22Rv1 (cell line): Measurements from ENCODE around the gene KSR2.
A peak's percentile ranks its signal among the peaks of the same experiment; 100 is the strongest.

ENCODE experiments used
- H3K27ac ChIP-seq: fragments of 450-650 bp; 2 replicates; pipeline ENCODE4 v1.5.1; 2017
- ZFX ChIP-seq: fragments of 450-650 bp; IDR thresholded peaks from 2 replicates; pipeline ENCODE4 v1.6.1; 2017; ENCODE audit warnings: antibody characterized with exemption, borderline replicate concordance
- TF ChIP-seq, protein P1 (sequence below): fragments of 450-650 bp; IDR thresholded peaks from 2 replicates; pipeline ENCODE4 v1.5.1; 2017; ENCODE audit warnings: mild to moderate bottlenecking

Gene KSR2

DNA sequence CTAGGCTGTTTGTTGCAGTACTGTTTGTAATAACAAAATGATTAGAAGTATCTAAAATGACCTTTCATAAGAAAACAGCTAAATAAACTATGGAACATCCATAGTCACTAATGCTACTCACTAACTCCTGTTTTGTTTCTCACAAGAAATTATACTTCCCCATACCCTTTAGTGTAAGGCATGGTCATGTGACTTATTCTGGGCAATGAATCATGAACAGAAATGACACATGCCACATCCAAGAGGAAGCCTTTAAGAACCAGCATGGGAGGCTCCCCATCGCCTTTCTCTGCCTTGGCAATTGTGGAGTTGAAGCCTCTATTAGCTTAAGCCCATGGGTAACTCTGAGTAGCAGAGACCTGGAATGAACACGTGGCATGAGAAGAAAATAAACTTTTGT lies 49.3 kb downstream of the KSR2 start:
- no peak overlapping the region for H3K27ac ChIP-seq

GRCh38 chr12:117914686-117915085 lies 54.1 kb downstream of the KSR2 start:
- no peak overlapping the region for H3K27ac ChIP-seq
- TF ChIP-seq ZFX: no peak
- TF ChIP-seq, protein P1, sequence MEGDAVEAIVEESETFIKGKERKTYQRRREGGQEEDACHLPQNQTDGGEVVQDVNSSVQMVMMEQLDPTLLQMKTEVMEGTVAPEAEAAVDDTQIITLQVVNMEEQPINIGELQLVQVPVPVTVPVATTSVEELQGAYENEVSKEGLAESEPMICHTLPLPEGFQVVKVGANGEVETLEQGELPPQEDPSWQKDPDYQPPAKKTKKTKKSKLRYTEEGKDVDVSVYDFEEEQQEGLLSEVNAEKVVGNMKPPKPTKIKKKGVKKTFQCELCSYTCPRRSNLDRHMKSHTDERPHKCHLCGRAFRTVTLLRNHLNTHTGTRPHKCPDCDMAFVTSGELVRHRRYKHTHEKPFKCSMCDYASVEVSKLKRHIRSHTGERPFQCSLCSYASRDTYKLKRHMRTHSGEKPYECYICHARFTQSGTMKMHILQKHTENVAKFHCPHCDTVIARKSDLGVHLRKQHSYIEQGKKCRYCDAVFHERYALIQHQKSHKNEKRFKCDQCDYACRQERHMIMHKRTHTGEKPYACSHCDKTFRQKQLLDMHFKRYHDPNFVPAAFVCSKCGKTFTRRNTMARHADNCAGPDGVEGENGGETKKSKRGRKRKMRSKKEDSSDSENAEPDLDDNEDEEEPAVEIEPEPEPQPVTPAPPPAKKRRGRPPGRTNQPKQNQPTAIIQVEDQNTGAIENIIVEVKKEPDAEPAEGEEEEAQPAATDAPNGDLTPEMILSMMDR: no peak

More for the DNA sequence above, 49.3 kb downstream of the KSR2 start:
- TF ChIP-seq ZFX: no peak

DNA sequence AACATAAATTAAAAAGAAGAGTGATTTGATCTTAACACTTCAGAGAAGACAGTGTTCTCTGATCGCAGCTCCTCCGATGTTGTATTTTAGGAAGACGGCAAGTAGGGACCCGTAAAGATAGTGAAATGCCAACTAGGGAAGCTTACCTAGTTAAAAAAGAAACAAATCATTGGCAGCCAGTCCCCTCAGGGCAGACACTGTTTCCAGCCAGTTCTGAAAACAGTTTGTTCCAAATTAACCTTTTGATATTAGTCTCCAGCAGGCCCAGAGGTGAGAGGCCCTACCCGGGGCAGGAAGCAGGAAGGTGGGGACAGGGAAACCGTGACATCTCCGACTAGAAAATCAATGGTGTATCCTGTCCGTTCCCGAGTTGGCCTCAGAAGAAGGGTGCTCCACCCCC lies 56.0 kb downstream of the KSR2 start:
- TF ChIP-seq, protein P1: no peak
- TF ChIP-seq ZFX: no peak
- no peak overlapping the region for H3K27ac ChIP-seq

DNA sequence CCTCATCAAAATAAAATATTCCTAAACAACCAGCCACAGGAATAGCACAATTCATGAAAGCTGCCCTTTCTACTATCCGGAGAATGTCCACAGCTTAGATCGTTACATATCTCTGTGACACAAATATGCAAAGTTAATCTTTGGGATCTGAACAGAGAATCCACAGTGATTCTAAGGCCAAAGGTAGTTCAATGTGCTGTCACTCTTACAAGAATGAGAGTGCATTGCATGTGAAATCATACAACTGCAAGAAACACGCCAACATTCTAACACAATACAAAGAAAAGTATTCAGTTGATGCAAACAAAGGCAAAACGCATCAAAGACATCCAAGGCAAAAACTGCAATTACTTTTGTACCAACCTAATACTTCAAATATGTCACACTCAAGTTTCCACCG lies 60.4 kb downstream of the KSR2 start:
- TF ChIP-seq, protein P1: no peak
- no peak for TF ChIP-seq ZFX

GRCh38 chr12:117907108-117907689 lies 61.6 kb downstream of the KSR2 start:
- TF ChIP-seq, protein P1: 0 out of 2 replicates have a peak, but pooled peaks have one; percentile 9
- no peak for TF ChIP-seq ZFX
- H3K27ac ChIP-seq: no peak overlapping the region

More for the DNA sequence above, 60.4 kb downstream of the KSR2 start:
- no peak overlapping the region for H3K27ac ChIP-seq

GRCh38 chr12:117904051-117904450 lies 64.7 kb downstream of the KSR2 start:
- TF ChIP-seq, protein P1: no peak
- TF ChIP-seq ZFX: no peak
- H3K27ac ChIP-seq: no peak overlapping the region

DNA sequence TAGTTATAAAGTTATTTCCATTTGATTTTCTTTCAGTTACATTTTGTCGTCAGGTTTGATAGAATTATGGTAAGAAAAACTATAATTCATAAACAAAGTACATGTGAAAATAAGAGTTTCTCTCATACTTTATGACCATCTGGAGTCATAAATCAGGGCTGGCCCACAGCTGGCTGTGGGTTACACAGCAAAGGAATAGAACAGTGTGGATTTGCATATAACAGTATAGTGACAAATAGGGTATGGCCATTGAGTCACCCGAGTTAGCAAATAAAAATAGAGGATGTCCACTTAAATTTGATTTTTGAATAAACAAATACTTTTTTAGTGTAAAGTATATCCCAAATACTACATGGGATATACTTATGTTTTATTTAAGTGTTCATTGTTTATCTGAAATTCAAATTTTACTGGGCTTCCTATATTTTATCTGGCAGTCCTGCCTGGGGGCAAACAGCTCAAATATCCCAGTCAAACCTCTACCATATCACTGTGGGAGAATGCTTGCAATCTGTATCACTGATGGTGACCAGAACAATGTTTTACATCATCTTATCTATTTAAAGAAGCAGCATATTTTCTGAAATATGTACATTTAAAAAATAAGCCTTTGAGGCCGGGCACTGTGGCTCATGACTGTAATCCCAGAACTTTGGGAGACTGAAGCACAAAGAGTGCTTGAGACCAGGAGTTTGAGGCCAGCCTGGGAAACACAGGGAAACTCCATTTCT lies 65.5 kb downstream of the KSR2 start:
- H3K27ac ChIP-seq: no peak overlapping the region
- no peak for TF ChIP-seq ZFX
- TF ChIP-seq, protein P1: no peak

- no peak overlapping the region for H3K27ac ChIP-seq
- TF ChIP-seq, protein P1: no peak
- TF ChIP-seq ZFX: no peak
These were observed 67.2 kb downstream of the KSR2 start for GRCh38 chr12:117901631-117902030.
